GM18499 (cell line): ENCODE data around the gene IRGC.
"Not testable (repeated sequence)": the region's sequence is repeated elsewhere in the genome, so short reads cannot be mapped to it uniquely, and the experiment has no call there.

Source experiments
- ATAC-seq: cut with Tn5 transposase; IDR thresholded peaks from one replicate; pipeline ENCODE4 v1.9.1; 2021; ENCODE audit warnings: moderate number of reproducible peaks; ENCODE audit not compliant: insufficient read depth, unreplicated experiment

Gene IRGC

GRCh38 chr19:43715776-43716175 lies at the start of gene IRGC:
TSS of gene IRGC (plus strand) at chr19:43716076. CDS start at chr19:43718559, 2,483 bp downstream.
- no peak for ATAC-seq

- ATAC-seq: no peak
Observed at GRCh38 chr19:43667126-43667875, 48.6 kb upstream of the IRGC start.

- no peak for ATAC-seq
Observed at GRCh38 chr19:43667876-43668405, 47.9 kb upstream of the IRGC start.

GRCh38 chr19:43668406-43669109 lies 47.3 kb upstream of the IRGC start:
- ATAC-seq: peak; percentile 66

GRCh38 chr19:43672061-43672679 lies 43.7 kb upstream of the IRGC start:
- no peak for ATAC-seq

- no peak for ATAC-seq
Observed at GRCh38 chr19:43673637-43674036, 42.2 kb upstream of the IRGC start.

GRCh38 chr19:43674183-43674582 lies 41.7 kb upstream of the IRGC start:
- ATAC-seq: no peak

- no peak for ATAC-seq
Observed at GRCh38 chr19:43674596-43674995, 41.3 kb upstream of the IRGC start.

- no peak for ATAC-seq
Observed at GRCh38 chr19:43675269-43675879, 40.5 kb upstream of the IRGC start.

GRCh38 chr19:43675906-43676305 lies 40.0 kb upstream of the IRGC start:
- no peak for ATAC-seq

- no peak for ATAC-seq
Observed at GRCh38 chr19:43678512-43679261, 37.2 kb upstream of the IRGC start.

GRCh38 chr19:43681821-43682220 lies 34.1 kb upstream of the IRGC start:
- ATAC-seq: no peak

- not testable (repeated sequence) for ATAC-seq
Observed at GRCh38 chr19:43682269-43682668, 33.6 kb upstream of the IRGC start.

- no peak for ATAC-seq
Observed at GRCh38 chr19:43682824-43683661, 32.8 kb upstream of the IRGC start.

- ATAC-seq: no peak
Observed at GRCh38 chr19:43683905-43684304, 32.0 kb upstream of the IRGC start.

GRCh38 chr19:43684326-43684725 lies 31.6 kb upstream of the IRGC start:
- ATAC-seq: no peak

- no peak for ATAC-seq
Observed at GRCh38 chr19:43687660-43687997, 28.2 kb upstream of the IRGC start.

- no peak for ATAC-seq
Observed at GRCh38 chr19:43688059-43688701, 27.7 kb upstream of the IRGC start.

GRCh38 chr19:43690444-43690843 lies 25.4 kb upstream of the IRGC start:
- no peak for ATAC-seq
